HEK293 (cell line): ENCODE measurements around the gene MTOR.

Experiments
- CTCF ChIA-PET: fragments of 350-600 bp; formaldehyde crosslinking; extraction: SDS; loops from one replicate; lab custom pipeline; 2021; ENCODE audit warnings: antibody characterized with exemption; lab: Yijun Ruan, JAX
- POLR2A ChIA-PET: fragments of 300-600 bp; formaldehyde crosslinking; extraction: SDS; loops from one replicate; lab custom pipeline; 2020; ENCODE audit warnings: antibody characterized with exemption, inconsistent platforms; lab: Yijun Ruan, JAX
- H3K27ac ChIP-seq: fragments of 200-500 bp; sonication (Bioruptor generic); 2 replicates; pipeline ENCODE4 v1.5.1; 2014; ENCODE audit warnings: low read depth, low read length, control low read depth, inconsistent platforms; ENCODE audit errors: extremely low read depth
- H3K36me3 ChIP-seq, 2 experiments: fragments of 200-500 bp in 1 of 2; sonication (Bioruptor generic) in 1 of 2; 1 replicate in 1 of 2; 2 replicates in 1 of 2; pipeline ENCODE4 v1.5.1; 2014 to 2017; ENCODE audit warnings: inconsistent platforms in 2 of 2, low read length in 2 of 2; ENCODE audit not compliant: control insufficient read depth in 2 of 2, insufficient read depth in 1 of 2
- H3K4me1 ChIP-seq: fragments of 200-500 bp; sonication (Bioruptor generic); 2 replicates; pipeline ENCODE4 v1.5.1; 2014; ENCODE audit warnings: mild to moderate bottlenecking, low read length, inconsistent platforms; ENCODE audit not compliant: control insufficient read depth, insufficient read depth
- H3K4me3 ChIP-seq: 2 replicates; pipeline ENCODE4 v1.5.1; 2011; ENCODE audit warnings: low read depth, mild to moderate bottlenecking, control low read depth, low read length, moderate library complexity
- H3K9me3 ChIP-seq: fragments of 200-500 bp; sonication (Bioruptor generic); 2 replicates; pipeline ENCODE4 v1.5.1; 2014; ENCODE audit warnings: low read depth, low read length, inconsistent platforms; ENCODE audit not compliant: control insufficient read depth, insufficient read depth
- INSM2 ChIP-seq: fragments of 450-650 bp; formaldehyde crosslinking; IDR thresholded peaks from 2 replicates; pipeline ENCODE4 v1.5.1; 2016; ENCODE audit warnings: missing biosample characterization, missing genetic modification characterization
- KLF7 ChIP-seq: fragments of 450-650 bp; formaldehyde crosslinking; IDR thresholded peaks from 2 replicates; pipeline ENCODE4 v1.5.1; 2016; ENCODE audit warnings: missing biosample characterization, missing genetic modification characterization, borderline replicate concordance
- PATZ1 ChIP-seq: fragments of 450-650 bp; formaldehyde crosslinking; IDR thresholded peaks from 2 replicates; pipeline ENCODE4 v1.5.1; 2016; ENCODE audit warnings: missing biosample characterization, missing genetic modification characterization
- PRDM2 ChIP-seq: fragments of 450-650 bp; formaldehyde crosslinking; IDR thresholded peaks from 2 replicates; pipeline ENCODE4 v1.5.1; 2016; ENCODE audit warnings: missing biosample characterization, missing genetic modification characterization, borderline replicate concordance
- SP2 ChIP-seq: fragments of 450-650 bp; formaldehyde crosslinking; IDR thresholded peaks from 2 replicates; pipeline ENCODE4 v1.5.1; 2016; ENCODE audit warnings: missing biosample characterization, missing genetic modification characterization
- YY2 ChIP-seq: fragments of 450-650 bp; formaldehyde crosslinking; IDR thresholded peaks from 2 replicates; pipeline ENCODE4 v1.5.1; 2016; ENCODE audit warnings: missing biosample characterization, missing genetic modification characterization
- ZBTB11 ChIP-seq: fragments of 450-650 bp; formaldehyde crosslinking; conservative IDR thresholded peaks from 2 replicates; pipeline ENCODE4 v1.5.1; 2016; ENCODE audit warnings: low read depth, missing biosample characterization, missing genetic modification characterization
- ZBTB8A ChIP-seq: fragments of 450-650 bp; formaldehyde crosslinking; IDR thresholded peaks from 2 replicates; pipeline ENCODE4 v1.5.1; 2016; ENCODE audit warnings: missing biosample characterization, missing genetic modification characterization
- ZFHX2 ChIP-seq: fragments of 450-650 bp; formaldehyde crosslinking; conservative IDR thresholded peaks from 2 replicates; pipeline ENCODE4 v1.5.1; 2016; ENCODE audit warnings: missing biosample characterization, missing genetic modification characterization
- ZNF174 ChIP-seq: fragments of 450-650 bp; formaldehyde crosslinking; IDR thresholded peaks from 2 replicates; pipeline ENCODE4 v1.5.0; 2017; ENCODE audit warnings: missing biosample characterization, mild to moderate bottlenecking, missing genetic modification characterization
- ZNF211 ChIP-seq: fragments of 450-650 bp; formaldehyde crosslinking; IDR thresholded peaks from 2 replicates; pipeline ENCODE4 v1.5.1; 2016; ENCODE audit warnings: low read depth, missing biosample characterization, missing genetic modification characterization
- ZNF416 ChIP-seq: fragments of 450-650 bp; formaldehyde crosslinking; IDR thresholded peaks from 2 replicates; pipeline ENCODE4 v1.5.1; 2016; ENCODE audit warnings: missing biosample characterization, missing genetic modification characterization
- ZNF621 ChIP-seq: fragments of 450-650 bp; formaldehyde crosslinking; IDR thresholded peaks from 2 replicates; pipeline ENCODE4 v1.5.1; 2017; ENCODE audit warnings: missing biosample characterization, missing genetic modification characterization
- ZNF768 ChIP-seq: fragments of 450-650 bp; formaldehyde crosslinking; IDR thresholded peaks from 2 replicates; pipeline ENCODE4 v1.5.1; 2018; ENCODE audit warnings: missing biosample characterization, mild to moderate bottlenecking, missing genetic modification characterization
- ZNF792 ChIP-seq: fragments of 450-650 bp; formaldehyde crosslinking; IDR thresholded peaks from 2 replicates; pipeline ENCODE4 v1.5.1; 2016; ENCODE audit warnings: missing biosample characterization, missing genetic modification characterization
- ZNF837 ChIP-seq: fragments of 450-650 bp; formaldehyde crosslinking; IDR thresholded peaks from 2 replicates; pipeline ENCODE4 v1.5.1; 2016; ENCODE audit warnings: missing biosample characterization, missing genetic modification characterization

The MTOR gene

GRCh38 chr1:11187931-11188330 is 74.4 kb downstream of the MTOR start:
- Histone ChIP-seq H3K36me3 (peaks cover 10 to 87% of the 10 kb centered on the region in 2 experiments), H3K4me1 (no peaks in the 10 kb centered on the region), H3K27ac (no peak overlapping the region), H3K4me3 (no peak overlapping the region), H3K9me3 (no peaks in the 10 kb centered on the region)
- POLR2A ChIA-PET = no interaction called here
- CTCF ChIA-PET = no interaction called here
- TF ChIP-seq PRDM2 = no peak
- no peak for TF ChIP-seq ZNF768 (tag by site-specific recombination)
- no peak for TF ChIP-seq ZFHX2
- no peak for TF ChIP-seq ZNF416 (tag by site-specific recombination)
- no peak for TF ChIP-seq ZNF792
- TF ChIP-seq ZBTB11 = no peak
- no peak for TF ChIP-seq SP2
- no peak for TF ChIP-seq ZNF174 (tag by site-specific recombination)
- TF ChIP-seq PATZ1 (tag by site-specific recombination) = no peak
- no peak for TF ChIP-seq ZBTB8A (tag by site-specific recombination)
- TF ChIP-seq INSM2 (tag by site-specific recombination) = no peak
- no peak for TF ChIP-seq KLF7 (tag by site-specific recombination)
- TF ChIP-seq ZNF837 (tag by site-specific recombination) = no peak

GRCh38 chr1:11187494-11187893 is 74.9 kb downstream of the MTOR start:
- TF ChIP-seq ZNF621 (tag by site-specific recombination) (no peak), INSM2 (tag by site-specific recombination) (no peak), ZNF211 (tag by site-specific recombination) (no peak), YY2 (no peak)
- H3K4me1 ChIP-seq = no peaks in the 10 kb centered on the region
- H3K36me3 ChIP-seq = peaks cover 10 to 88% of the 10 kb centered on the region in 2 experiments
- H3K27ac ChIP-seq = no peak overlapping the region
- no peaks in the 10 kb centered on the region for H3K9me3 ChIP-seq
- ChIA-PET CTCF (no interaction called here), POLR2A (no interaction called here)
- no peak overlapping the region for H3K4me3 ChIP-seq
